Retinal pigment epithelial cell (primary cell): Measurements from ENCODE around the gene EFCAB8.
A peak's percentile ranks its signal among the peaks of the same experiment; 100 is the strongest.
"Not testable (repeated sequence)": the region's sequence is repeated elsewhere in the genome, so short reads cannot be mapped to it uniquely, and the experiment has no call there.

Experiments used
- DNase-seq: peaks from one replicate; pipeline ENCODE4 v3.0.0-alpha.2; 2010; ENCODE audit warnings: low read depth
- H3K4me3 ChIP-seq: 2 replicates; pipeline ENCODE4 v1.5.1; 2011; ENCODE audit warnings: mild to moderate bottlenecking, low read length, control low read depth, moderate library complexity
- CTCF ChIP-seq: conservative IDR thresholded peaks from 2 replicates; pipeline ENCODE4 v1.5.1; 2011; ENCODE audit warnings: low read depth, low read length, control low read depth, inconsistent platforms

EFCAB8 gene

GRCh38 chr20:32930701-32931100 lies 72.0 kb downstream of the EFCAB8 start:
- DNase-seq: no peak
- no peak for TF ChIP-seq CTCF
- no peak overlapping the region for H3K4me3 ChIP-seq

GRCh38 chr20:32934580-32934979 lies 75.9 kb downstream of the EFCAB8 start:
- no peak for DNase-seq
- no peak overlapping the region for H3K4me3 ChIP-seq
- TF ChIP-seq CTCF: no peak

GRCh38 chr20:32941155-32941885 lies 82.6 kb downstream of the EFCAB8 start:
- no peak for DNase-seq
- H3K4me3 ChIP-seq: no peak overlapping the region
- TF ChIP-seq CTCF: no peak

GRCh38 chr20:32943490-32944052 lies 84.8 kb downstream of the EFCAB8 start:
- no peak for DNase-seq

GRCh38 chr20:32945710-32946221 lies 87.0 kb downstream of the EFCAB8 start:
- DNase-seq: no peak
- TF ChIP-seq CTCF: peak; percentile 60
- no peak overlapping the region for H3K4me3 ChIP-seq

More at GRCh38 chr20:32943490-32944052, 84.8 kb downstream of the EFCAB8 start:
- H3K4me3 ChIP-seq: no peak overlapping the region
- no peak for TF ChIP-seq CTCF

GRCh38 chr20:32946629-32947028 lies 87.9 kb downstream of the EFCAB8 start:
- no peak for TF ChIP-seq CTCF
- no peak overlapping the region for H3K4me3 ChIP-seq
- no peak for DNase-seq

- not testable (repeated sequence) for H3K4me3 ChIP-seq, DNase-seq
Observed at GRCh38 chr20:32950539-32950938, 91.8 kb downstream of the EFCAB8 start.
